Measurements from ENCODE around the gene CHI3L1. TPM values are rescaled to one million over a fixed set of nuclear protein-coding genes. Genes with fewer than 3 reads are reported as not detected.

The CHI3L1 gene
- total RNA-seq, 1 donor from 2014 or later = not detected

GRCh38 chr1:203225071-203225470 lies 38.6 kb upstream of the CHI3L1 start:
- DNase-seq (ENCODE audit: extremely low spot score, unreplicated experiment) = no peak
- Mint-ChIP-seq H3K9me3 (no peaks in the 10 kb centered on the region), H3K27me3 (peaks cover 42% of the 10 kb centered on the region), H3K4me1 (ENCODE audit: unreplicated experiment) (no peaks in the 10 kb centered on the region), H3K4me3 (no peak overlapping the region), H3K36me3 (no peaks in the 10 kb centered on the region), H3K27ac (no peak overlapping the region)
- no peak for TF ChIP-seq CTCF (conservative IDR thresholded peaks at IDR 0.05)

- H3K9me3 Mint-ChIP-seq = no peaks in the 10 kb centered on the region
These were observed 36.7 kb upstream of the CHI3L1 start for GRCh38 chr1:203223012-203223775.

GRCh38 chr1:203219934-203220333 lies 33.4 kb upstream of the CHI3L1 start:
- Mint-ChIP-seq H3K27me3 (peaks cover 49% of the 10 kb centered on the region), H3K27ac (no peak overlapping the region), H3K9me3 (no peaks in the 10 kb centered on the region), H3K4me3 (no peak overlapping the region), H3K4me1 (ENCODE audit: unreplicated experiment) (peaks cover 10% of the 10 kb centered on the region), H3K36me3 (no peaks in the 10 kb centered on the region)
- no peak for TF ChIP-seq CTCF (conservative IDR thresholded peaks at IDR 0.05)
- DNase-seq (ENCODE audit: extremely low spot score, unreplicated experiment) = no peak

More at GRCh38 chr1:203223012-203223775, 36.7 kb upstream of the CHI3L1 start:
- H3K27ac Mint-ChIP-seq = no peak overlapping the region
- H3K36me3 Mint-ChIP-seq = no peaks in the 10 kb centered on the region
- peaks cover 47% of the 10 kb centered on the region for H3K27me3 Mint-ChIP-seq
- no peak for DNase-seq (ENCODE audit: extremely low spot score, unreplicated experiment)
- no peak for TF ChIP-seq CTCF (conservative IDR thresholded peaks at IDR 0.05)
- no peak overlapping the region for H3K4me3 Mint-ChIP-seq
- H3K4me1 Mint-ChIP-seq (ENCODE audit: unreplicated experiment) = no peaks in the 10 kb centered on the region

- no peak overlapping the region for H3K27ac Mint-ChIP-seq
- no peak for DNase-seq (ENCODE audit: extremely low spot score, unreplicated experiment)
- no peaks in the 10 kb centered on the region for H3K36me3 Mint-ChIP-seq
- no peak overlapping the region for H3K4me3 Mint-ChIP-seq
- peaks cover 47% of the 10 kb centered on the region for H3K27me3 Mint-ChIP-seq
- no peaks in the 10 kb centered on the region for H3K9me3 Mint-ChIP-seq
- TF ChIP-seq CTCF (conservative IDR thresholded peaks at IDR 0.05) = no peak
- H3K4me1 Mint-ChIP-seq (ENCODE audit: unreplicated experiment) = peaks cover 10% of the 10 kb centered on the region
These were observed 32.7 kb upstream of the CHI3L1 start for GRCh38 chr1:203219171-203219570.

- peaks cover 46% of the 10 kb centered on the region for H3K27me3 Mint-ChIP-seq
- DNase-seq (ENCODE audit: extremely low spot score, unreplicated experiment) = no peak
- H3K27ac Mint-ChIP-seq = no peak overlapping the region
These were observed 31.2 kb upstream of the CHI3L1 start for GRCh38 chr1:203217668-203218067.

More at GRCh38 chr1:203217668-203218067, 31.2 kb upstream of the CHI3L1 start:
- H3K9me3 Mint-ChIP-seq = no peaks in the 10 kb centered on the region
- no peaks in the 10 kb centered on the region for H3K36me3 Mint-ChIP-seq
- no peak for TF ChIP-seq CTCF (conservative IDR thresholded peaks at IDR 0.05)
- peaks cover 10% of the 10 kb centered on the region for H3K4me1 Mint-ChIP-seq (ENCODE audit: unreplicated experiment)
- H3K4me3 Mint-ChIP-seq = no peak overlapping the region

Data from type B pancreatic cell (in vitro differentiated cells).